AG20443 (cell line): ENCODE data around the gene PAK1.

ENCODE experiments used
- DNase-seq: peaks from one replicate; pipeline ENCODE4 v3.0.0; 2012; ENCODE audit warnings: low spot score, mixed read lengths

The PAK1 gene

DNA sequence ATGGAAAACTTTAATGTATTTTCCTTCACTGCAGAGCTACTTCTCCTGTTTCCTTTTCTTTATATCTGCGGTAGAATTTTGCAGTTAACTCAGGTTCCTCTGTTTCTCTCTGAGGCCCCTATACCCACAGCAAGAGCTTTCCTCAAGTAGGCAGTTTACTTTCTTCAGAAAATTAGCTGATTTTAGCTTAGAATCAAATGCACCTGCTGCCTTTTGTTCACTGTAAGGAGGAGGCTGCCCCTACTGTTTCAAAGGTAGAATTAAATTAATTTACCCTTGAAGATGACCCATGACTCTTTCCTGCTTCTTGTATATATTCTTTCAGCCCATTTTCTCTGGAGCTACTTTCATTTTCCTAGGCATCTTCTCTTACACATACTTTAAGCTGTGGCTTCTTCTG is 103.7 kb downstream of the PAK1 start:
- DNase-seq = no peak

DNA sequence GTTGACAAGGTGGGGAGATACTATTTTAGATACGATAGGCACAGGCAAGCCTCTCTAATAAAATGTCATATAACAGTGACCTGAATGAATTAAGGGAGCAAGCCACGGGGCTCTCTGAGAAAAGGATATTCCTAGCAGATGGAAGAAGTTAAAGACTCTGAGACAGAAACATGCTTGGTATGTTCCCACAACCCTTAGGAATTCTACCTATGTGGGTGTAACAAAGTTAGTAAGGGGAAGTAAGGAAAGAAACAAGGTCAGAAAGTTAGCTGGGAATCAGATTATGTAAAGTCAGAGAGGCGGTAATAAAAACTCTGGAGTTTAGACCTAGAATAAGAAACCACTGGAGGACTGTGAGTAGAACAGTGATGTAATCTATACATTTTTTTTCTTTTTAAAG is 112.7 kb downstream of the PAK1 start:
- peak; percentile 43 for DNase-seq

DNA sequence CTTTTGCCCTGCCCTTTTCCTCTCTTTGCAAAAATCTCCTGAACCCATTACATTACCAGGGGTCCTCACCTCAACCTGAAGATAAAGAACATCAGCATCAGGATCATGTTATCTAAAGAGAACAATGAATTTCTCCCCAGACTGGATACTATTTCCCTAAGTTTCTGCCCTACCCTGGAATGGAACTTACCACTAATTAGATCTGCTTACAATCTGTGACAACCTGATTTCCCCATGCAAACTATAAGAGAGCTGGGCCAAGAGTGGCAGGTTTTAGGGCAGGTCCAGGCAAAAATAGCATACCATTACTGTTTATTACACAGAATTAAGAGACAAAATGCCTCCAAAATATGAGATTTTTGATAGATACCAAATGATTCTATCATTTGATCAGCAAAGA is 114.4 kb downstream of the PAK1 start:
- DNase-seq = no peak

DNA sequence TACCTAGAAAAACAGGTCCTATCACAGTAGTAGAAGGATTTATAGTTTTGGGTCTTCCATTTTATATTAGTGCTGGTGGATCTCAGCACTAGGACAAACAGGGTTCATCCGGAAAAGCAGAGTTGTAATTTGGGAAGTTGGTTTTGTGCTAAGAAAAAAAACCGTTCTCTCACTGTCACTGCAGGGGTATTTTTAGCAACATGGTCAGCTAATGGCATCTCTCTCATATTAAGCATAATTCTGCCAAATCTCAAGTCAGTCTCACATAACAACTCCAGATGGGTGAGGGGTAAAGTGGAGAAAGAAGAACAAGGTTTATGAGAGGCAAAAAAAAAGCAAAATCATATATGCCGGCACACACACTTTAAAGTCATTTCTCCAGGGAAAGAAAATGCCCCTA is 120.8 kb downstream of the PAK1 start:
- no peak for DNase-seq

DNA sequence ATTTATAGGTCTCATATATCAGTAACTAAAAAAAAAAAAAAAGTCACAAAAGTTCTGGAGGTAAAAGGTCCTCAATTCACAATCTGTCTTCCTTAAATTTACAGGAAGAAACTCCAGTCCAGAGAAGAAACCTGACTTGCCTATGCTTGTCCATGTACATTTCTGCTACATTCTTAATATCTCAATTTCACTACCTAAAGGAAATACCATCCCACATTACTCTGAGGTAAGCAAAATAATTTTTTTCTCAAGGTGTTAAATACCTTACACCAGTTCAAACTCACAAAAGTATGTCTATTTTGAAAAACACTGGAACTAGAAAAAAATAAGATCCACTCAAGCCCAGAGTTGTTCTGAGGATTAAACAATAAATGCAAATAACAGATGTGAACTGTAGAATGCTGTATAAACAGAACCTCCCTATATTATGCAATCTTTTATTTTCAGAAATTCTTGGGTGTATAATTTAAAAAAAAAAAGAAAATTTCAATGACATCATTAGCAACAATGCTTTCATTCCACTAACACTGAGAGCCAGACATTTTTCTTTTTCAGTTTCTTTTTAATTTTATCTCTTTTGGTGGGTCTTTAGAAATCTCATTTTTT is 122.5 kb downstream of the PAK1 start:
- peak; percentile 28 for DNase-seq

DNA sequence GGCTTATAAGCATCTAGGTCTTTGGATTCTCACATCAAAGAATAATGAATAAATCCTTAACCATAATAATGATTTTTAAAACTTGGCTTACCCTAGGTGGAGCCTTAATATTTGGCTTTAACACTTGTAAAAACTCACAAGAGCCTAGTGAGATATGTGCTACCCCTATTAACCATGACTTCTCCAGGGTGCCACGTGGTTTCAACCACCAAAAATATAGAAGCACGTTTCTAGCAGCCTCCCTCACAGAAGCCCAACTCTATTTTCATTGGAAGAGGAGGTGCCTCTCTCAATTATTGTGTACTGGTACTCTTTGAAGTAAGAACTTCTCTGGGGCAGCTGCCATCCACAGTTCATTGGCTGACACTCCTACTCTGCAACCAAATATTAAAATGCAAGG is 125.9 kb downstream of the PAK1 start:
- DNase-seq = no peak

DNA sequence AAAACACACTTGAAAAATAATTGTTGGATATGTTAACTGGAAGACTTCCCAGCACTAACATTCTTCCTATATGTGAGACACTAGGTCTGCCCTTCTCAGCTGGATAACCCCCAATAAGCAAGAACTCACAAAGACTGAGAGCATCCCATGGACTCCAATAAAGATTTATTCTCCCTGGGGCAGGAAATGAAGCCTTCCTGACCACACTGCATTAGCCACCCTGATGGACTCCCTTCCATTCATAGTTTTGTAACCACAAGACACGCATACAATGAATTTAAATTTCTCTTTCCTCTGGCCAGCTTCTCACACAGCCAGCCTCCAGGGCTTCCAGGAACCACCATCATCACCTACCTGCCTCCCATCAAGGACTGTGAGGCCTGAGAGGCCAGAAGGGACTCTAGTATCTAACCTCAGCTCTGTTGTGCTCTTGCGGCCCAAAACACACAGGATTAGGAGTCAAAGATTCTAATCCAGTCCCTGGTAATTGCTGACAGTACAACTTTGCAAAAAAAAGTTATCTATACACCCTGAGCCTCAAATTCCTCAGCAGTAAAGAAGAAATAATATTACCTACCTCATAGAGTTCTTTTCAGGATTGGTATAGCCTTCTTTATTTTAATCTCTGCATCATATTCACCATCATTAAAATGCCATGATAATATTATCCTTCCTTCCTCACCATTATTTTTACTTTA is 126.8 kb downstream of the PAK1 start:
- DNase-seq = peak; percentile 42

DNA sequence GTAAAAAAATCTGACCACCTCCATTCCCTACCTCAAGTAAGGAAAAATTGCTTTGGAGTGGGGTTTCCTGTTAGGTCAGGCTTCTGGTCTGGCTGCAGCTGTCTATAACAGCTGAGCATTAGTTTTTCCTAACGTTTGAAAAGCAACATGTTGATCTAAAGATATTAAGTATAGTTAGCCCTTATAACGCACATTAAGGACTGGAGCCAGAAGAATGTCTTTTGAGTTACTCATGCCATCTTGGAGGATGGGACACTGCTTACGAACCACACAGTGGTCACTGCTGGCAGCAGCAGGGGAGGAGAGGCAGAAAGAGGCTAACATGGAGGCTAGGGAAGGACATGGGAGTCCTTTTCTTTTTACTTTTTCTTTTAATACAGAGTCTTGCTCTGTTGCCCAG is 128.3 kb downstream of the PAK1 start:
- DNase-seq = peak; percentile 38

DNA sequence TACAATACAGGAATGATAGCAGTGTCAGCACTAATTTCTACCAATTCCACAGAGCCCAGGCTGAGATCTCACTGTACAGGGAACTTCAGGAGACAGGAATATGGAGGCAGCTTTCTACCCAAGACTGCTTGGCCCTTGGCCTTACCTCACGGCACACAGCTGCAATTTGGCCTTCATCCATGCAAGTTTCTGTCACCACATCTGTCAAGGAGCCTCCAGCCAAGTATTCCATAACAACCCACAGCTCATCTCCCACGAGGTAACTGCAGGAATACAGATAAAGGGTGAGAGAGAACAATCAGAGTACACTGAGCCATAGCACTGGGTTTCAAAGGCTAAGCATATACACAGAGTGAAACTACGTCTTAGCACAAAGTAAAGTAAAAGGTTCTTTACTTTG is 133.4 kb downstream of the PAK1 start:
- no peak for DNase-seq

DNA sequence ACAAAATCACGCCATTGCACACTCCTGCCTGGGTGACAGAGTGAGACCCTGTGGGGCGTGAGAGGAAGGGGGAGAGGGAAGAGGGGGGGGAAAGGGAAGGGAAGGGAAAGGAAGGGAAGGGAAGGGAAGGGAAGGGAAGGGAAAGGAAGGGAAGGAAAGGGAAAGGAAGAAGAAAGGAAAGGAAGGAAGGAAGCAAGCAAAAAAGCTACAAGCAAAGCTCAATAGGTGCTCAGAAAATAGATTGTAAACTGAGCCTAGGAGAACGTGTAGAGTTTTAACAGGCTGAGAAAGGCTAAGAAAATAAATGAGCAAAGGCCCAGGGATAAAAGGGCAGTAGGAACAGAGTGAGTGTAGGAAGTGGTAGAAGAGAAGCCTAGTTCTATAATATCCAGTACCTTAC is 141.6 kb downstream of the PAK1 start:
- no peak for DNase-seq

DNA sequence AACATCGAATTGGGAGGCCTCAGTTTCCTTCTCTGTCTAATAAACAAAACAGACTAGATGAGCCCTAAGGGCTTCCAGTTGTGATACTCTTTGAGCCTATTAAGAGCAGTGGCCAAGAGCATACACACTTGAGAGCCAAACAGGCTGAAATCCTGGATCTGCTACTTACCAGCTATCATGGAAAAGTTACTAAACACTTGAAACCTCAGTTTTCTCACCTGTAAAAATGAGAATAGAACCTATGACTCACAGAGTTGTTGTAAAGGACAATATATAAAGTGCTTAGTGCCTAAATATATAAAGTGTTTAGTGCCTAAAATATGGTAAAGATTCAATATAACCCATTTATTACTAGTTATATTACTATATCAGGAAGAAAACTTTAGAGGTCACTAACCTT is 148.7 kb downstream of the PAK1 start:
- no peak for DNase-seq

DNA sequence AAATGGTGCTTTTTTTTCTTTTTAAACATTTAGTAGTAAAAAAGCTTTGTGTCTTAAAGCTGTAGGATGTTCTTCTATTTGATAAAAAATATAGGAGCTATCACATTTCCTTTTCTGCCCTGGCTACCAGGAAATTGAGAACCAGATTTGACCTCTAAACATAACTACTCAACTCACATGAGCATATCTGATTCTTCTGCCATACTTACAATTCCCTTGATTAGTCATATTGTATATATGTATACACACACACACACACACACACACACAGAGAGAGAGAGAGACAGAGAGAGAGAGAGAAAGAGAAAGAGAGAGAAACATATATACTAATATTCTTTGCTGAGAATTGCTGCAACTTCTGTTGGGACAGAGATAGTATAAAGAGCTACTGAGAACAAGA is 149.4 kb downstream of the PAK1 start:
- no peak for DNase-seq

DNA sequence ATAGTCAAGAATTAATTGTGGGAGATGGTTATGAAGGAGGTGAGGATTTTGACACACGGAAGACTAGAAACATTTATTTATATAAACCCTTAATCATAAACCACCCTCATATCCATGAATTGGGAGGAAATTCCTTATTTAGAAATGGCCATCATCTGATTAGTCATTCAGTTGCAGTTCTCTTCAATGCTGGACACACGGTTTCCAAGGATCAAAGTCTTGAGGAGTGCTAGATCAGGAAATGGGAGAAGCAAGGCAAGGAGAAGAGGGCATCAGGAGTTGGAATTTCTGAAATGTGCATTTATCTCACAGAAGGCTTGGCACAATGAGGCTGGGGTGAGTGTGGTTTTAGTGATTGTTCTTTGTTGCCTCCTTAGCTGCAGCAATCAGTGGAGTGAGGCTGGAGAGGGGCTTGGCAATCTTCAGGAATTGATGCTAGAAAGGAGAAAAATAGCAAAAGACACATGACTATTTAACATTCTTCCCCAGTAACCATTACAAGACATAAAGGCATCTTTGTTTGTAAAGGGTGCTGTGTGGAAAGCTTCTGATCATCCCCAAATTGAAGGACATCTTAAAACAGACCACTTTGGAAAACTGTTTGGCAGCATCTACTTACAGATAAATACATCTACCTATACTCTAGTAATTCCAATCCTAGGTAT is 150.8 kb downstream of the PAK1 start:
- DNase-seq = no peak

DNA sequence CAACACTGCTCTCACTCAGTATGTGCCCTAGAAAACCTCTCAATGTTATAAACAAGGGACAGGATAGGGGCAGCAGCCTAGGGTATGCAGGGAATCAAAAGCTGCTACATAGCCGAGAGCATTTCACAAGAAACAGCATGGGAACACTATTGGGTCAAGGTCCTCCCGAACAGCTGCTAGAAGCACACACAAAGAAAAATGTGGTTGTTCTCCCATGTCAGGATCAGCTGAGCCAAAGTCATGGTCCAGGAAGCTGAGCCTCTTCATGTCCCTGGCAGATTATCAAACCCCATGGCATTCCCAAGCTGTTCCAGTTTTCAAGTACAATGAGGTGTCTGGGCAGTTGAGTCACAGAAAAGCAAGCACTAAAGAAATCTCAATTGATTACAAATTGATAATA is 151.4 kb downstream of the PAK1 start:
- DNase-seq = peak; percentile 64

DNA sequence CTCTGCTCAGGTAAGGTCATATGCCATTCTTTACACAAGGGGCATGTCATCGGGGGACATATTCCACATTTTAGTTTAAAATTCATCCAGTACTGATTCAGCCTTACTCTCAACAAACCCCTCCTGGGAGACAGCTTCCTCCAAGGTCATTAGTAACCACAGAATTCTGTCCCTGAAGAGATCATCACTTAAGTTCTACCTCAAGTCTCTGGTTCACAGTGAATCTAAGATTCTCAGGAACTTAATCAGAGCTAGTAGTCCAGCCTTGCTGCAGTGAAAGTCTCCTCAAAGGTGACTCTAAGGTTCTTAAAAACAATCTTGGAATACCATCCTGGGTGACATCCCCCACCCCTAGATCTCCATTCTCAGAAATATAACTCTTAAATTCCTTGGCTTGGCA is 153.5 kb downstream of the PAK1 start:
- no peak for DNase-seq

DNA sequence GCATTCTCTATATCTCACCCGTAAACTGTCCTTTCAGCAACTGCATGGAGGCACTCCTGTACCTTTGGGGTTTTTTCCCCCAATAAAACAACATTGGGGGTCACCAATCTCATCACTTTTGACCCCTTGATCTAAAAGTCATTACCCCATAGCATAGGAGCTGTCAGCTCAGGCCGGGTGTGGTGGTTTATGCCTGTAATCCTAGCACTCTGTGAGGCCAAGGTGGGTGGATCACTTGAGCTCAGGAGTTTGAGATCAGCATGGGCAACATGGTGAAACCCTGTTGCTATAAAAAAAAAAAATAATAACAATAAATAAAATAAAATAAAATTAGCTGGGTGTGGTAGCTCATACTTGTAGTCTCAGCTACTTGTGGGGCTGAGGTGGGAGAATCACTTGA is 155.3 kb downstream of the PAK1 start:
- DNase-seq = no peak

DNA sequence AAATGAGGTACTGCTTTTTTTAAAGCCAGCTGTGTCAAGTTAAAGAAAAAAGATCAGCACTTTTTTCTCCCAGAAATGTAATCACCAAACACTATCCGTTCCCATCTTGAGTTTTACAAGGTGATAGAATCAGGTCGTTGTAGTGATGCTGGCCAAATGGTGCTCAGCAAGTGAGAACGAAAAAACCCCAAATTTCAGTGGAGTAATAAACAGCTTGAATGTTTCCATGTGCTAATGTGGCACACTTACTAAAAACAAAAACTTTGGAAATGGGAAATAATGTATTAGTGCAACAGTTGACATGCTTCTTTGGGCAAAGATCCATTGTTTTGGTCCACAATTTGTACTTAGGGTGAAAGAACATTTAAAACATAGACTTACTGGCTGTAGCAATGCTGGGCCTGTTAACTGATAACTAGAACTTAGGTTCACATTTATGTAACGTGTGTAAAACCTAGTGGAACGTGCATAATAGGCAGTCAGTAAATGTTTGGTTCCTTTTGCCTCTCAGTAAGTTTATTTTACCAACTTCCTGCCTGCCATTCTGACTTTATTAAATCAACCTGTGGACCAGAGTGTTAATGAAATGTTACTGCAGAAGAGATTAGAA is 157.1 kb downstream of the PAK1 start:
- DNase-seq = no peak

DNA sequence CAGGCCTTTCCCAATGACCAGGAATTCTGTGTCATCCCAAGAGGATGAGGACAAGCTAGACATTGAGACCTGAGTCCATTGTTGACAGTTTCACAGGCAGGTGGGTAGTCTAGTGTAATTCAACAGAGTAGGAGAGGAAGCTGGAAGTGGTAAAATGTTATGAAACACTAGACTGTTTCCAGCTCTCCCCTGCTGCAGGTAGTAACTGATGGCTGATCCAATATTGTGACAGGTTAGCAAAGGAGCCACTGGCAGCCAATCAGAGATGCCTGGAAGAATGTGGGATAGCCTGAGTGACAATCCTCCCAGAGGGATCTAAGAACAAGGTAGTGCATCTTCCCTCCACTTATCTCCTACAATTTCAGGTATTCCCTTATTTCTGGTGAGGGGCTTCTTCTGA is 161.8 kb downstream of the PAK1 start:
- no peak for DNase-seq

DNA sequence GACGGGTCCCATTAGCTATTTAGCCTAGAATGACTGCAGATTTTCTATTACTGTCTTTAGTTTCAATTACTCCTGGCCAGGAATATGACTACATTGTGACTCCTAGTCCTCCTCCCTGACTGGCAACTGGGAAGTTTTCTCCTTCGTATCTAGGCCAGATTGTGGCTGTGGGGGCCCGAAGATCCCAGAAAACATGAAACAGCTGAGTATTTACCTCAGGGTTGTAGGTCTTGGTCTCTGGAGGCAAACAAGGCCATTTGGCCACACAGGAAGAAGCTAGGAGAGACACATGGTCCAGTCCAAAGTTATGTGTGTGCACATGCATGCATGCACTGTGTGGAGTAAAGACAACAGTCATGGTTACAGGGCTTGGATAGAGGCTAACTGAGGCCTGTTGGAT is 162.2 kb downstream of the PAK1 start:
- no peak for DNase-seq

DNA sequence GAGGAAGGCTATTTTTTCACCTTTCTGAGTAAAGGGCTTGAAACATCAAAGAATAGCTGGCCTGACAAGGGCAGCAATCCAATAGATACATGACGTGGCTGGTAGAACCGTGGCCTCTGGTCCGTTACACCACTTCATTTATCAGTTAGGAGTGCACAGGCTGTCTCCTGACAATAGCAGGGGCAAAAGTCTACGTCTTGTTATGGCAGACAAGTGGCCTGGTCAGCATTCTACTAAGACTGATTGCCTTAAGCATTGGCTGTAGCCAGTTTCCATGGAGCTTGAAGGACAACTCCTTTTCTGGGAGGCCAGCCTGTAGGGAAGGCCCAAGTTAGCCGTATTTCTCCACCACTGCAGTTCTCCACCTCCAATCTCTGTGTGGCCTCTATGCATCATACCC is 163.2 kb downstream of the PAK1 start:
- DNase-seq = no peak

DNA sequence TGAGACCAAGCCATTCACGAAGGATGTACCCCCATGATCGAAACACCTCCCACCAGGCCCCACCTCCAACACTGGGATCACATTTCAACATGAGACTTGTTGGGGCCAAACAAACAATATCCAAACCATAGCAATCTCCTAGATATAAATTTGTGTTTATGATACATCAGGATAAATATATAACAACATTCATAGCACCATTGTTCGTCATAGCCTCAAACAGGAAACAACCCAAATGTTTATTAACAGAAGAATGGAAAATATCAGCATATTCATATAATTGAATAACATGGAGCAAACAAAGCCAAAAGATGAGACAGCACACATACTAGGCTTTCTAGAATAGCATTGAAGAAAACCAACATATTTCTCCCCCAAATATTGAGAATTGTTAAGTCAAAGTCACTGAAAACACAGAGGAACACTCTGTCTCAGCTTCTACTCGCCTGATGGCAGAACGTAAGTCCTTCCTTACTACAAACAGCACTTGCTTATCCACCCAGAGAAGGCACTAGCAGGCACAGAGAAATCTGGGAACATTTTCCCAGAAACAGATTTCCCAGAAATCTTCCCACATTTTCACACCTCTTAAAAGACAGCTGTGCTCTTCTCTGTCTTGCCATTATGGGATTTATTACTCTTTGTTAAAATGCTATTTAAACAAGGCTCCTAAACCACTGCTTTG is 164.4 kb downstream of the PAK1 start:
- no peak for DNase-seq

DNA sequence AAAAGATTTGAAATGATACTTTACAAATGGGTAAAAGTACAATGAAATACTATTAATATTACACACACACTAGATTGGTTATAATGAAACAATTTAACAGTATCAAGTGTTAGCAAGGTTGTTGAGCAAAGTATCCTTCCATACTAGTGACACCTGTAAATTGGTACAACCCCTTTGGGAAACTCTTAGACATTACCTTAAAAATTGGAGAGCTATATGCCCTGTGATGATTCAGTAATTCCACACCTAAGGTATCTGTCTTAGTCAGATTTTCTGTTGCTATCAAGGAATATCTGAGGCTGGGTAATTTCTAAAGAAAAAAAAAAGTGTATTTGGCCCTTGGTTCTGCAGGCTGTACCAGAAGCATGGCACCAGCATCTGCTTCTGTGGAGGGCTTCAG is 165.1 kb downstream of the PAK1 start:
- DNase-seq = no peak

DNA sequence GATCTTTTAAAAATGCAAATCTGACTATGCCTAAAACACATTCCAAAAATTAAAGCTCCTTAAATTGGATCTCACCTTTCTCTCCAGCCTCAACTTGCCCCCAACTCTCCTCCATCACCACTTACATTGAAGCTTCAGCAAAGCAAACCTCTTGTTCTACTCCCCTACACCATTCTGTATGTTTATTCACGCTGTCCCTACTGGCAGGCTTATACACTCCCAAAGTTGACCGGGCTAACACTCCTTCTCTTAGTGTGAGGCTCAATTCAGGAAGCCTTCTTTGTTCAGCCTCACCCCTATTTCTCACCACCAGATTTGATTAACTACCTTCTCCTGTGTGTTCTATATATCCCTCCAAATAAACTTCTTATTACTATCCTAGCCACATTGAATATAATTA is 170.6 kb downstream of the PAK1 start:
- DNase-seq = no peak
